ENCODE data around the gene ATXN7. TPM values are rescaled to one million over a fixed set of nuclear protein-coding genes. Genes with fewer than 3 reads are reported as not detected.
A peak's percentile ranks its signal among the peaks of the same experiment; 100 is the strongest.

ATXN7 gene
- total RNA-seq, 3 donors from 2014 or later (not counting 1 experiment from before 2014, with no cell fraction given): 126 to 176 (median 146) TPM

DNA sequence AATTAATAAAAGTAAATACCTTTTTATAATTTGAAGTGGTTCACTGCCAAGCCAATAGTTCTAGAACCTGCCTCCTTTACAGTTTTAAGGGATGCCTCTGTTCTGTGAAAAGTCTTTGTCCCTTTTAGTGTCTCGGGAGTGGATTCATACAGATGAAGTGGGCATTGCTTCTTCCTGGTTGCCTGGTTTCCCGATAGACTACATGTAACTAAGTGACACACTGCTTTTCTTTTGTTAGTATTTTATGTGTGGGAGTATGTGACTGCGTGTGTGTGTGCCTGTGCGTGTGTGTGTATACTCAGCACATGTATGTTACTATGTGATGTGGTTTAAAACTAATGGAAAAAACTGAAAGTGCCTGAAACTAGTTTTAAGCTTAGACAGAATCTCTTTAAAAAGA lies 138.6 kb downstream of the ATXN7 start:
- H3K27me3 ChIP-seq (ENCODE audit: control insufficient read depth, insufficient read depth, low read length): no peaks in the 10 kb centered on the region
- Mint-ChIP-seq H3K4me1 (peaks cover 0 to 6% of the 10 kb centered on the region in 2 donors), H3K27me3 (ENCODE audit: low read depth in 2 of 2) (no peaks in the 10 kb centered on the region), H3K9me3 (no peaks in the 10 kb centered on the region), H3K27ac (peak overlapping the region in 1 of 2 donors; percentile 37), H3K4me3 (no peak overlapping the region), H3K36me3 (no peaks in the 10 kb centered on the region)
- H3K36me3 ChIP-seq (ENCODE audit: control insufficient read depth, insufficient read depth, low read length): peaks cover 90% of the 10 kb centered on the region
- H3K4me1 ChIP-seq (ENCODE audit: control insufficient read depth, insufficient read depth, low read length): no peaks in the 10 kb centered on the region
- H3K27ac ChIP-seq (ENCODE audit: low read length): no peak overlapping the region
- TF ChIP-seq, protein P1, sequence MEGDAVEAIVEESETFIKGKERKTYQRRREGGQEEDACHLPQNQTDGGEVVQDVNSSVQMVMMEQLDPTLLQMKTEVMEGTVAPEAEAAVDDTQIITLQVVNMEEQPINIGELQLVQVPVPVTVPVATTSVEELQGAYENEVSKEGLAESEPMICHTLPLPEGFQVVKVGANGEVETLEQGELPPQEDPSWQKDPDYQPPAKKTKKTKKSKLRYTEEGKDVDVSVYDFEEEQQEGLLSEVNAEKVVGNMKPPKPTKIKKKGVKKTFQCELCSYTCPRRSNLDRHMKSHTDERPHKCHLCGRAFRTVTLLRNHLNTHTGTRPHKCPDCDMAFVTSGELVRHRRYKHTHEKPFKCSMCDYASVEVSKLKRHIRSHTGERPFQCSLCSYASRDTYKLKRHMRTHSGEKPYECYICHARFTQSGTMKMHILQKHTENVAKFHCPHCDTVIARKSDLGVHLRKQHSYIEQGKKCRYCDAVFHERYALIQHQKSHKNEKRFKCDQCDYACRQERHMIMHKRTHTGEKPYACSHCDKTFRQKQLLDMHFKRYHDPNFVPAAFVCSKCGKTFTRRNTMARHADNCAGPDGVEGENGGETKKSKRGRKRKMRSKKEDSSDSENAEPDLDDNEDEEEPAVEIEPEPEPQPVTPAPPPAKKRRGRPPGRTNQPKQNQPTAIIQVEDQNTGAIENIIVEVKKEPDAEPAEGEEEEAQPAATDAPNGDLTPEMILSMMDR (IDR thresholded peaks at IDR 0.05): no peak
- H3K9me3 ChIP-seq (ENCODE audit: control insufficient read depth, insufficient read depth, low read length): no peaks in the 10 kb centered on the region
- no peak for DNase-seq
- no peak for ATAC-seq
- intact Hi-C loops (cut with micrococcal nuclease): no loop called here
- WGBS (ENCODE audit: insufficient coverage): 96% methylated on average over 4 of the region's 4 CpGs
- H3K4me3 ChIP-seq (ENCODE audit: low read length): no peak overlapping the region

- Histone ChIP-seq H3K27me3 (ENCODE audit: control insufficient read depth, insufficient read depth, low read length) (no peaks in the 10 kb centered on the region), H3K4me1 (ENCODE audit: control insufficient read depth, insufficient read depth, low read length) (no peaks in the 10 kb centered on the region), H3K27ac (ENCODE audit: low read length) (no peak overlapping the region), H3K4me3 (ENCODE audit: low read length) (no peak overlapping the region), H3K9me3 (ENCODE audit: control insufficient read depth, insufficient read depth, low read length) (no peaks in the 10 kb centered on the region), H3K36me3 (ENCODE audit: control insufficient read depth, insufficient read depth, low read length) (peaks cover 88% of the 10 kb centered on the region)
- H3K4me1 Mint-ChIP-seq: peaks cover 0 to 6% of the 10 kb centered on the region in 2 donors
- no peaks in the 10 kb centered on the region for H3K9me3 Mint-ChIP-seq
- H3K36me3 Mint-ChIP-seq: no peaks in the 10 kb centered on the region
- DNase-seq (no peak), ATAC-seq (no peak)
- no peak overlapping the region for H3K27ac Mint-ChIP-seq
- 83% methylated on average over 1 of the region's 2 CpGs for WGBS (ENCODE audit: insufficient coverage)
- intact Hi-C loops (cut with micrococcal nuclease): no loop called here
- no peak overlapping the region for H3K4me3 Mint-ChIP-seq
- no peaks in the 10 kb centered on the region for H3K27me3 Mint-ChIP-seq (ENCODE audit: low read depth in 2 of 2)
- TF ChIP-seq, protein P1 (IDR thresholded peaks at IDR 0.05): no peak
These were observed 139.9 kb downstream of the ATXN7 start for GRCh38 chr3:64003589-64003988.

DNA sequence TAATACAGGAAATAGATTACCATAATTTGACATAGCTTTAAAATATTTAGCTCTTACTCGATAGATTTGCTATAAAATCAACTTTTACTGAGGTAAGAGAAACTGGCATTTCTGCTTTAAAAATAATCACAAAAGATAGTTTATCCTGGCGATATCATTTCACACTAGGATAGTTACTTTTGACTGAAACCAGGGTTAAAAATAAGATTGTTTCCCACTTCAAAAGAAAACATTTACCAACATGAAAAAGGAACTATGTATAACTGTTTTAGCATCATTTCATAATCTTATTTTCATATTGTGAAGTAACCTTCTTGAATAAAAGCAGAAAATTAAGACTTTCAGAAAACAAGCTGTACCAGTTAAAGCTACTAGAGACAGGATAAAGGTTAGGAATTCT lies 144.3 kb downstream of the ATXN7 start:
- Histone ChIP-seq H3K27ac (ENCODE audit: low read length) (no peak overlapping the region), H3K36me3 (ENCODE audit: control insufficient read depth, insufficient read depth, low read length) (peaks cover 93% of the 10 kb centered on the region), H3K4me1 (ENCODE audit: control insufficient read depth, insufficient read depth, low read length) (no peaks in the 10 kb centered on the region), H3K9me3 (ENCODE audit: control insufficient read depth, insufficient read depth, low read length) (no peaks in the 10 kb centered on the region), H3K4me3 (ENCODE audit: low read length) (no peak overlapping the region), H3K27me3 (ENCODE audit: control insufficient read depth, insufficient read depth, low read length) (no peaks in the 10 kb centered on the region)
- TF ChIP-seq, protein P1 (IDR thresholded peaks at IDR 0.05): no peak
- Mint-ChIP-seq H3K4me3 (no peak overlapping the region), H3K4me1 (peaks cover 9 to 11% of the 10 kb centered on the region in 2 donors), H3K36me3 (peaks cover 21% of the 10 kb centered on the region), H3K9me3 (no peaks in the 10 kb centered on the region), H3K27ac (peak overlapping the region in 1 of 2 donors; percentile 43), H3K27me3 (ENCODE audit: low read depth in 2 of 2) (no peaks in the 10 kb centered on the region)
- intact Hi-C loops (cut with micrococcal nuclease): no loop called here
- DNase-seq: no peak
- WGBS (ENCODE audit: insufficient coverage): no CpG with 5 or more reads among the region's 2 CpGs
- ATAC-seq: no peak

All from natural killer cell (primary cell).